Common myeloid progenitor, CD34-positive (primary cell): ENCODE results near the gene MSRB1.

Experiments used
- CTCF ChIA-PET: fragments of 350-600 bp; sonication (Branson Sonifier 250); formaldehyde crosslinking; loops from one replicate; lab custom pipeline; 2021; ENCODE audit warnings: antibody characterized with exemption; lab: Charles Lee
- POLR2A ChIA-PET: fragments of 350-600 bp; sonication (Branson Sonifier 250); formaldehyde crosslinking; loops from one replicate; lab custom pipeline; 2021; ENCODE audit warnings: antibody characterized with exemption; lab: Charles Lee
- DNase-seq, 3 donors: peaks; one replicate each; pipeline versions ENCODE4 v3.0.0 to v3.0.0-alpha.2; 2013
- H3K27ac ChIP-seq, 2 experiments: 1 replicate in 1 of 2; 2 replicates in 1 of 2; pipeline ENCODE4 v1.7.0; 2013; ENCODE audit warnings: inconsistent platforms in 2 of 2, low read length in 2 of 2, mild to moderate bottlenecking in 2 of 2, low read depth in 1 of 2, moderate library complexity in 1 of 2; ENCODE audit not compliant: severe bottlenecking in 2 of 2, insufficient read depth in 1 of 2, poor library complexity in 1 of 2
- H3K27me3 ChIP-seq, 5 experiments: replicated peaks in 2 of 5; 1 replicate in 3 of 5; 2 replicates in 2 of 5; pipeline versions ENCODE4 v1.6.1 to v1.7.0; 2013; ENCODE audit warnings: low read length in 4 of 5, mild to moderate bottlenecking in 2 of 5, moderate library complexity in 2 of 5, inconsistent platforms in 1 of 5; ENCODE audit not compliant: insufficient read depth in 5 of 5, control insufficient read depth in 4 of 5
- H3K36me3 ChIP-seq, 4 experiments: 1 replicate in 2 of 4; 2 replicates in 2 of 4; pipeline versions ENCODE4 v1.6.1 to v1.7.0; 2013; ENCODE audit warnings: low read length in 3 of 4, control low read depth in 1 of 4, mild to moderate bottlenecking in 1 of 4; ENCODE audit not compliant: control insufficient read depth in 4 of 4, insufficient read depth in 4 of 4
- H3K4me1 ChIP-seq, 4 experiments: 1 replicate in 3 of 4; 2 replicates in 1 of 4; pipeline versions ENCODE4 v1.6.1 to v1.7.1; 2013; ENCODE audit warnings: low read length in 3 of 4, mild to moderate bottlenecking in 3 of 4, control low read depth in 1 of 4, inconsistent platforms in 1 of 4, moderate library complexity in 1 of 4; ENCODE audit not compliant: control insufficient read depth in 4 of 4, insufficient read depth in 4 of 4; ENCODE audit errors: control extremely low read depth in 1 of 4
- H3K4me3 ChIP-seq, 7 experiments: 1 replicate in 4 of 7; 2 replicates in 3 of 7; pipeline versions ENCODE4 v1.5.1 to v1.7.0; 2013; ENCODE audit warnings: mild to moderate bottlenecking in 7 of 7, low read length in 6 of 7, moderate library complexity in 6 of 7, inconsistent platforms in 2 of 7, low read depth in 2 of 7, control low read depth in 1 of 7; ENCODE audit not compliant: insufficient read depth in 4 of 7, control insufficient read depth in 1 of 7; ENCODE audit errors: extremely low read depth in 1 of 7
- H3K9me3 ChIP-seq, 5 experiments: 1 replicate in 4 of 5; 2 replicates in 1 of 5; pipeline versions ENCODE4 v1.6.1 to v1.7.1; 2013; ENCODE audit warnings: low read length in 4 of 5, mild to moderate bottlenecking in 2 of 5, inconsistent platforms in 1 of 5, low read depth in 1 of 5, moderate library complexity in 1 of 5; ENCODE audit not compliant: control insufficient read depth in 4 of 5, insufficient read depth in 2 of 5; ENCODE audit errors: control extremely low read depth in 1 of 5
- WGBS: methylation state at CpG from one replicate; pipeline ENCODE4 v1.1.5; 2013; ENCODE audit not compliant: insufficient coverage; 5-methylcytosine and 5-hydroxymethylcytosine counted together

Gene MSRB1

GRCh38 chr16:1978476-1979120, 35.6 kb upstream of the MSRB1 start:
- peaks cover 0 to 19% (median 12%) of the 10 kb centered on the region in 4 experiments for H3K4me1 ChIP-seq
- no peak overlapping the region for H3K4me3 ChIP-seq
- 97% methylated on average over 23 of the region's 37 CpGs for WGBS
- H3K36me3 ChIP-seq, result peaks cover 2 to 49% (median 37%) of the 10 kb centered on the region in 4 experiments
- no peak for DNase-seq
- no peak overlapping the region for H3K27ac ChIP-seq
- POLR2A ChIA-PET, result no interaction called here
- CTCF ChIA-PET, result interaction anchor here (1.2 kb wide), 1 partner anchor 27 kb away, joined by 3 read pairs; no protein-coding TSS in a partner anchor
- H3K27me3 ChIP-seq, result peaks cover 0 to 63% (median 33%) of the 10 kb centered on the region in 5 experiments
- peaks cover 0 to 3% (median 0%) of the 10 kb centered on the region in 5 experiments for H3K9me3 ChIP-seq

- H3K4me1 ChIP-seq, result peaks cover 0 to 13% (median 9%) of the 10 kb centered on the region in 4 experiments
- peaks cover 2 to 49% (median 37%) of the 10 kb centered on the region in 4 experiments for H3K36me3 ChIP-seq
- WGBS, result 99% methylated on average over 16 of the region's 18 CpGs
- no peak overlapping the region for H3K4me3 ChIP-seq
- ChIA-PET CTCF (interaction anchor here (1.2 kb wide), 1 partner anchor 28 kb away, joined by 3 read pairs; no protein-coding TSS in a partner anchor), POLR2A (no interaction called here)
- H3K27ac ChIP-seq, result no peak overlapping the region
- DNase-seq, result no peak
- peaks cover 0 to 56% (median 28%) of the 10 kb centered on the region in 5 experiments for H3K27me3 ChIP-seq
- peaks cover 0 to 3% (median 0%) of the 10 kb centered on the region in 5 experiments for H3K9me3 ChIP-seq
Measured at GRCh38 chr16:1977875-1978268, 34.9 kb upstream of the MSRB1 start.

- H3K9me3 ChIP-seq, result peaks cover 0 to 3% (median 0%) of the 10 kb centered on the region in 5 experiments
- H3K27me3 ChIP-seq, result peaks cover 0 to 49% (median 22%) of the 10 kb centered on the region in 5 experiments
- DNase-seq, result no peak
- ChIA-PET POLR2A (no interaction called here), CTCF (interaction anchor here (1.1 to 1.6 kb wide), 3 partner anchors 26 to 48 kb away, joined by 3 to 6 read pairs (median 3); no protein-coding TSS in a partner anchor)
- no peak overlapping the region for H3K27ac ChIP-seq
- H3K4me1 ChIP-seq, result peaks cover 0 to 17% (median 15%) of the 10 kb centered on the region in 4 experiments
- no peak overlapping the region for H3K4me3 ChIP-seq
- peaks cover 2 to 49% (median 37%) of the 10 kb centered on the region in 4 experiments for H3K36me3 ChIP-seq
- 95% methylated on average over 32 of the region's 33 CpGs for WGBS
Measured at GRCh38 chr16:1976951-1977874, 34.2 kb upstream of the MSRB1 start.

DNA sequence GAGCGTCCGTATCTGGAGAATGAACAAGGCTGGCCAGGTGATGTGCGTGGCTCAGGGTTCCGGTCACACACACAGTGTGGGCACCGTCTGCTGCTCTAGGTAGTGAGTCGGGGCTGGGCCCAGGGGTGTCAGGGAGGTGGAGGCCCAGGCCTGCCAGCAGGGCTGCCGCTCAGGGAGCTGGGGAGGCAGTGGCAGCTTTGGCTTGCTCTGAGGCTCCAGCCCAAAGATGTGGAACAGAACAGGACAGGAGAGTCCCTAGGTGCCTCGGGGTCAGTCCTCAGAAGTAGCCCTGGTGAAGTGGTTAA, 33.2 kb upstream of the MSRB1 start:
- ChIA-PET POLR2A (interaction anchor here (1.4 kb wide), 1 partner anchor 11 kb away, joined by 6 read pairs; the partner anchor contains the start of gene RPS2), CTCF (interaction anchor here (1.1 to 1.6 kb wide), 2 partner anchors 28 to 47 kb away, joined by 3 to 6 read pairs; no protein-coding TSS in a partner anchor)
- DNase-seq, result no peak
- peaks cover 0 to 39% (median 13%) of the 10 kb centered on the region in 5 experiments for H3K27me3 ChIP-seq
- peaks cover 0 to 25% (median 21%) of the 10 kb centered on the region in 4 experiments for H3K4me1 ChIP-seq
- H3K4me3 ChIP-seq, result no peak overlapping the region
- peaks cover 0 to 3% (median 0%) of the 10 kb centered on the region in 5 experiments for H3K9me3 ChIP-seq
- whole genome bisulfite sequencing, result 96% methylated on average over 8 of the region's 8 CpGs
- peaks cover 2 to 49% (median 37%) of the 10 kb centered on the region in 4 experiments for H3K36me3 ChIP-seq
- no peak overlapping the region for H3K27ac ChIP-seq

DNA sequence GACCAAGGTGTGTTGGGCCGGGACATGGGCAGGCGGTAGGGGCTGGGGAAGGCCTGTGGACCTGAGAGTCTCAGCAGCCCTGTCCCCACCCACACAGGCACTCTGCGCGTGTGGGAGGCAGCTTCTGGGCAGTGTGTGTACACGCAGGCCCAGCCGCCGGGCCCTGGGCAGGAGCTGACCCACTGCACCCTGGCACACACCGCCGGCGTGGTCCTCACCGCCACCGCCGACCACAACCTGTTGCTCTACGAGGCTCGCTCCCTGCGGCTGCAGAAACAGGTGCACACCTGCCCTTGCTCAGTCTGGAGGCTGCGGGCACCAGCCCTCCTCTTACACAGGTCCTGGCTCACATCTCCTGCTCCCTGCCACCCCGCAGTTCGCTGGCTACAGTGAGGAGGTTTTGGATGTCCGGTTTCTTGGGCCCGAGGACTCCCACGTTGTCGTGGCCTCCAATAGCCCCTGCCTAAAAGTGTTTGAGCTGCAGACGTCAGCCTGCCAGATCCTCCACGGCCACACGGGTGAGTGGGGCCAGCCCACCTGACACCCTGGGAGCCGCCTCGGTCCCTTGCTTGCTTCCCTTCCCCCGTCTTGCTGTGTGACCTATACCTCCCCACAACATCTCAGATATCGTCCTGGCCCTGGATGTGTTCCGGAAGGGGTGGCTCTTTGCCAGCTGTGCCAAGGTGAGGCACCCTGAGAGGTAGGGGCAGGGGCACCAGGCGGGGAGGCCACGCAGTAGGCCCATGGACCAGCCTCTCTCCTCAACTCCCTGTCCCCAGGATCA, 32.6 kb upstream of the MSRB1 start:
- peaks cover 0 to 3% (median 0%) of the 10 kb centered on the region in 5 experiments for H3K9me3 ChIP-seq
- H3K36me3 ChIP-seq, result peaks cover 2 to 49% (median 37%) of the 10 kb centered on the region in 4 experiments
- POLR2A ChIA-PET, result interaction anchor here (1.4 kb wide), 1 partner anchor 11 kb away, joined by 6 read pairs; the partner anchor contains the start of gene RPS2
- peaks cover 0 to 28% (median 26%) of the 10 kb centered on the region in 4 experiments for H3K4me1 ChIP-seq
- CTCF ChIA-PET, result interaction anchor here (1.6 kb wide), 1 partner anchor 28 kb away, joined by 6 read pairs; no protein-coding TSS in a partner anchor
- WGBS, result 97% methylated on average over 25 of the region's 33 CpGs
- no peak overlapping the region for H3K4me3 ChIP-seq
- H3K27ac ChIP-seq, result no peak overlapping the region
- H3K27me3 ChIP-seq, result peaks cover 0 to 33% (median 10%) of the 10 kb centered on the region in 5 experiments
- no peak for DNase-seq
